Vagina (tissue), 2 donors: ENCODE measurements around the gene FAM174A.

Experiments used
- CTCF ChIP-seq, 3 experiments: fragments of 450-650 bp in 2 of 3; fragments of 200-600 bp in 1 of 3; sonication (generic) in 1 of 3; IDR thresholded peaks; one replicate each; pipeline ENCODE4 v1.5.1; 2017 to 2019; ENCODE audit warnings: antibody characterized with exemption in 3 of 3, mild to moderate bottlenecking in 2 of 3, moderate library complexity in 2 of 3
- POLR2AphosphoS5 ChIP-seq, 2 donors: sonication (generic); formaldehyde crosslinking; IDR thresholded peaks; one replicate each; pipeline ENCODE4 v1.9.0; 2017; ENCODE audit warnings: antibody characterized with exemption in 2 of 2, mild to moderate bottlenecking in 2 of 2, low read depth in 1 of 2; ENCODE audit not compliant: insufficient read depth in 1 of 2

DNA sequence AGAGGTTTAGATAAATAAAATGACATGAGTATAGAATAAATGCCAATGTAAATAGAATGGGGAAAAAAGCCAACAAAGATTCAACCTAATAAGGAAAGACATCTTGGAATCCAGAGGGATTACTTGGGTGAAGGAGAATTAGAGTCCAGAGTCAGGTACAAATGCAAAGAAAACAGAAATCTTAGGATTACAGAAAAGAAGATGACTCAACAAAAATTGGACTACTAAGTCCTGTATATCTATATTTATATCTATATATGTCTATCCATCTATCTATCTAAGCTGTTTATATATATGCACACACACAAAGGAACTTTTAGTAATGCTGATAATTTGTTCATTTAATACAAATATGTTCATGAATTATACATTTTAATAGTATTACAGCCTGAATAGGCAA lies 27.6 kb downstream of the FAM174A start:
- TF ChIP-seq CTCF (IDR thresholded peaks at IDR 0.05) (no peak), POLR2AphosphoS5 (IDR thresholded peaks at IDR 0.05; ENCODE audit: insufficient read depth in 1 of 2, low read depth in 1 of 2) (no peak)
